ENCODE data around the gene GULP1.

The GULP1 gene

DNA sequence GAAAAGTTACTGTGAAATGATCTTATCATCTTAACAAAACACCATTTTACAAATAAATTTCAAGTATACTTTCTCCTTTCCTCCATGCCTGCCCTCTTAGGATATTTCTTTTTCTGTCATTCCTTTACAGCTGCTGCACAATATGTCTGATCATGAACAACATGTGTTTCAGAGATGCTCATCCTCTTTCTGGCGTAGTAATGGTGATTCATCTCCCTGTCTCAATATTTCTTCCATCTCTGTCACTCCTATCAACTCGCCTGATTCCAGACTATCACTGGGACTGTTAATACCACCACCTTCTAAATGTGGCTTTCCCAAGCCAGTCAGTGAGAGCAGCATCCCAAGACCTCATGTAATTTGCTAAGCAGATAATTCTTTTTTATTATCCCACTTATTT lies 290.5 kb downstream of the GULP1 start:
- DNase-seq (ENCODE audit: extremely low read depth, low read depth), result no peak
- TF ChIP-seq, protein P1, sequence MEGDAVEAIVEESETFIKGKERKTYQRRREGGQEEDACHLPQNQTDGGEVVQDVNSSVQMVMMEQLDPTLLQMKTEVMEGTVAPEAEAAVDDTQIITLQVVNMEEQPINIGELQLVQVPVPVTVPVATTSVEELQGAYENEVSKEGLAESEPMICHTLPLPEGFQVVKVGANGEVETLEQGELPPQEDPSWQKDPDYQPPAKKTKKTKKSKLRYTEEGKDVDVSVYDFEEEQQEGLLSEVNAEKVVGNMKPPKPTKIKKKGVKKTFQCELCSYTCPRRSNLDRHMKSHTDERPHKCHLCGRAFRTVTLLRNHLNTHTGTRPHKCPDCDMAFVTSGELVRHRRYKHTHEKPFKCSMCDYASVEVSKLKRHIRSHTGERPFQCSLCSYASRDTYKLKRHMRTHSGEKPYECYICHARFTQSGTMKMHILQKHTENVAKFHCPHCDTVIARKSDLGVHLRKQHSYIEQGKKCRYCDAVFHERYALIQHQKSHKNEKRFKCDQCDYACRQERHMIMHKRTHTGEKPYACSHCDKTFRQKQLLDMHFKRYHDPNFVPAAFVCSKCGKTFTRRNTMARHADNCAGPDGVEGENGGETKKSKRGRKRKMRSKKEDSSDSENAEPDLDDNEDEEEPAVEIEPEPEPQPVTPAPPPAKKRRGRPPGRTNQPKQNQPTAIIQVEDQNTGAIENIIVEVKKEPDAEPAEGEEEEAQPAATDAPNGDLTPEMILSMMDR (IDR thresholded peaks at IDR 0.05; ENCODE audit: low read depth, low read length, missing control alignments), result no peak
- H3K4me3 ChIP-seq (replicated peaks; ENCODE audit: low read depth, low read length), result no peak overlapping the region

DNA sequence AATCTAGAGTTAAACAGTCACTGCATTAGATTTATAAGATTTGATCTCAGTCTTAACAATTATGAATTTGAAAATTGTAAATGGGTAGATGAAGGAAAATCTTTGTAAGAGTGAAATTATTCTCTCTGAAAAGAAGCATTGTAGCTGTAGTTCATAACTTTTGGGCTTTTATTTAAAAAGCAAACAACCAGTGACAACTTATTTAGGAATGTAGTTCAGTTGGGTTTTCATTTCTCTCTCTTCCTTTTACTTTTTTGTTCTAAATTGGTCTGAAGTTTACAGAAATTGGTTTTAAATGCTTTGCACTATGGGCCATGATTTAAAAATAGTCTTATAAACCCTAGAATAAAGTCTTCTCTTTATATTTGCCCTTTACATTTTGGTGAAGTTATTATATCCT lies 296.6 kb downstream of the GULP1 start:
- TF ChIP-seq, protein P1 (IDR thresholded peaks at IDR 0.05; ENCODE audit: low read depth, low read length, missing control alignments), result no peak
- DNase-seq (ENCODE audit: extremely low read depth, low read depth), result no peak

DNA sequence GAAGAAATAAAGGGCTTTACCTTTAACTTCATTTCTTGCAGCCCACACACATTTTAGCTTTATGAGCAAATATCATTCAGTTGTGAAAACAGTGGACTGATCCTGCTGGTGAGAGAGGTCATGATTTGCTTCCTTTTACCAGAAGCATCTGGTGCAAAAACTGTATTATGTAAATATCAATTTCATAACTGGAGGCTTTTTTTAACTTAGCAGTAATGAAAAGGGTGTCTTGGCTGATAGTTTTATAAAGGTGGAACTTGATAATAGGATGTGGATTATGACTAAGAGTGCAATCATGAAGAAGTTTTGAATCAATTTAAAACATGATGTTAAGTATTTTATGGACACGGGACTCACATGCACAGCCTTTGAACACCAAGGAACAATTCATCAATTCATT lies 304.4 kb downstream of the GULP1 start:
- TF ChIP-seq, protein P1 (IDR thresholded peaks at IDR 0.05; ENCODE audit: low read depth, low read length, missing control alignments), result no peak
- no peak overlapping the region for H3K4me3 ChIP-seq (replicated peaks; ENCODE audit: low read depth, low read length)
- no peak for DNase-seq (ENCODE audit: extremely low read depth, low read depth)

More for the DNA sequence above, 296.6 kb downstream of the GULP1 start:
- no peak overlapping the region for H3K4me3 ChIP-seq (replicated peaks; ENCODE audit: low read depth, low read length)

DNA sequence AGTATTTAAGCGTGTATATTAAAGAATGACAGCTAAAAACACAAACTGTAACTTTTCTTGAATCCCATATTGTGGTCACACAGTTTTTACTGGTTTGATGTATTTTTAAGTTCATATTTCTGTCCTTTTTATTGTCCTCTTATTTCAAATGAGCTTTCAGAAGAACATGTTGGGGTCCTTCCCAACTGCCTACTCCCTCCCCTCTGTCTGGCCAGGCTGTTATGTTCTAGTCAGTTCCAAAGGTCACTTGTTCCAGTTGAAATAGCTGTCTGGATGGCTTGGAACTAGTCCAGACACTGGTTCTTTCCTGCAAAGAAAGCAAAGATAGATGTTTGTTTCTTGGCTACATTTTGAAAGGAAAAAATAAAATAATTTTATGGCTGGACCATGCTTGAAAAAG lies 306.9 kb downstream of the GULP1 start:
- no peak for DNase-seq (ENCODE audit: extremely low read depth, low read depth)
- no peak overlapping the region for H3K4me3 ChIP-seq (replicated peaks; ENCODE audit: low read depth, low read length)
- TF ChIP-seq, protein P1 (IDR thresholded peaks at IDR 0.05; ENCODE audit: low read depth, low read length, missing control alignments), result no peak

DNA sequence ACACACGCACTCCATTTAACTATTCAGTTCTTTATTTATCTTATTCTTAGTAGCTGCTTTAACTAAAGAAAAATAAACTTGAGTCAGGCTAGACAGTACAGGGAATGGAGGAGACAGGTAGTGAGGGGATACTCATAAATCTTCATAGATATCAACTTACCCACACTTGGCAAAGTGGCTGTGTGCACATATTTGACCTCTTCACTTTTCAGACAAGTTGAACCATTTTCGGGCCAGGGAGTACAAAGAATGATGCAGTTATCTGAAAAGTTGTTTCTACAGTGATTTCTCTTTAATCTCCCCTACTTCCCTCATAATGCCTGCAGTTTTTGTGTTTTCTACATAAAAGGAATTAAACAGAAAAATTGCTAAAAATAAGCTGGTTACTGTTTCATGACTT lies 307.5 kb downstream of the GULP1 start:
- no peak for DNase-seq (ENCODE audit: extremely low read depth, low read depth)
- H3K4me3 ChIP-seq (replicated peaks; ENCODE audit: low read depth, low read length), result no peak overlapping the region
- TF ChIP-seq, protein P1 (IDR thresholded peaks at IDR 0.05; ENCODE audit: low read depth, low read length, missing control alignments), result no peak

DNA sequence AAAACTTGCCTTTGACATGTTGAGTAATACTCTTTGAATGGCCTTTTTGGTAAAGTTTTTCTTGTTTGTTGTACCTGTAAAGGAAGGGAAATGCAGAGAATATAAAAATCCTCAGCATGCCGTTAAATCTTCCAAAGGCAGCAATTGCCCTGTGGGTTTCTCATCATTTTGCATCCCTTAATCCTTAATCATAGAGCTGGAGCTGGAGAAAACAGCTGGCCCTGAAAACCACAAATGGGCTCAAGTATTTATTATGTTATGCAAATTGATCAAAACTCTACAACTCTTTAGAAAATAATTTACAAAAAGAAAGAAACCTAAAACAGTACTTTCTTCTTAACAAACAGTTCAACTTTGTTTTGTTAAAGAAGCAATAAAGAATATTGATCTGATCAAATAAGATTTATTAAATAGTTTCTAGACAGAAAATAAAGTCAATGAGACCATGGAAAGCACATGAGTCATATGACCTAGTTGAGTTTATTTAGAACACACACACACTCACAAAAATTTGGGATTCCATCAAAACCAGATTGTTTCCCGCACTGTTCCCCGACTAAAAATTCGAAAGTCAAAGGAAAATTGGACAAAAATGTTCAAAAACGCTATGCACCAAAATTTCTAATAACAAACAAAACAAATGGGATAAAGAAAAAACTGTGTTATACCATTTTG lies 309.0 kb downstream of the GULP1 start:
- TF ChIP-seq, protein P1 (IDR thresholded peaks at IDR 0.05; ENCODE audit: low read depth, low read length, missing control alignments), result no peak
- H3K4me3 ChIP-seq (replicated peaks; ENCODE audit: low read depth, low read length), result no peak overlapping the region
- no peak for DNase-seq (ENCODE audit: extremely low read depth, low read depth)

DNA sequence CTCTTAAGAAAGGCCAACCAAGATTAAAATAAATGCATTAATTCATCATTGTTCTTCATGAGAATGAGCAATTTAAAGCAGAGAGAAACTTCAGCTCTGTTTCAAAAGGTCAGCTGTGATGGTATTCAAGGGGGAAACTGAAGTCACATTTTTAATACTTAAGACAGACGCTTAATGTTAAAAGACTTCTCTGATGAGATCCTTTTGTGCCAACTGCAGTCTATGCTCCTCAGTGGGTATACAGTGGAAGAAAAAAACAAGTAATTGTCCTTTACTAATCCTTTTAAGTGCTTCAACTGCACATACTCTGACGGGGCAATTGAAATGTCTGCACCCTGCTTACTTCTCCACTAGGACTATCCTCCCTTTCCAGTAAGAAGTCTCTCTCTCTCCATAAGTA lies 309.7 kb downstream of the GULP1 start:
- TF ChIP-seq, protein P1 (IDR thresholded peaks at IDR 0.05; ENCODE audit: low read depth, low read length, missing control alignments), result no peak
- no peak for DNase-seq (ENCODE audit: extremely low read depth, low read depth)
- no peak overlapping the region for H3K4me3 ChIP-seq (replicated peaks; ENCODE audit: low read depth, low read length)
